HepG2 (cell line): ENCODE measurements around the gene DNM3. TPM values are rescaled to one million over a fixed set of nuclear protein-coding genes. Genes with fewer than 3 reads are reported as not detected.

Experiments
- ATAC-seq: fragments of 200-7000 bp; cut with Tn5 transposase; 3 replicates; pipeline ENCODE4 v1.9.1; 2020; ENCODE audit warnings: mild to moderate bottlenecking, moderate library complexity
- BruUV-seq: library from RNA; stranded (reverse); fragments of 400-500 nt; replicated peaks from 2 replicates; lab custom pipeline; 2021; lab: Mats Ljungman, UMichigan
- CTCF ChIA-PET: fragments of 300-600 bp; formaldehyde crosslinking; extraction: SDS; loops from one replicate; lab custom pipeline; 2021; ENCODE audit warnings: low total read pairs, inconsistent platforms, low intra/inter-chr PET ratio; lab: Yijun Ruan, JAX
- POLR2A ChIA-PET: fragments of 350-600 bp; sonication (Branson Sonifier 250); formaldehyde crosslinking; loops from one replicate; lab custom pipeline; 2020; ENCODE audit warnings: antibody characterized with exemption, inconsistent platforms; lab: Yijun Ruan, JAX
- DNase-seq: peaks from one replicate; pipeline ENCODE4 v3.0.0-alpha.2; 2015; ENCODE audit warnings: low spot score
- FAIRE-seq: peaks from 3 replicates; lab custom pipeline; 2011; peaks lifted over from hg19 to GRCh38; lab: Jason Lieb, UNC
- H2AFZ ChIP-seq: one replicate; pipeline ENCODE4 v1.6.1; 2011; ENCODE audit warnings: low read length, inconsistent platforms
- H3K27ac ChIP-seq: fragments of 300-600 bp; 3 replicates; pipeline ENCODE4 v1.8.0; 2011; ENCODE audit warnings: mixed run types, mild to moderate bottlenecking, mixed read lengths, low read length, inconsistent platforms; ENCODE audit not compliant: insufficient read depth; ENCODE audit errors: extremely low read length
- H3K27me3 ChIP-seq, 2 experiments: fragments of 200-600 bp in 1 of 2; 2 replicates in 1 of 2; 3 replicates in 1 of 2; pipeline versions ENCODE4 v1.6.0 to v1.8.0; 2011; ENCODE audit warnings: low read length in 2 of 2, mild to moderate bottlenecking in 2 of 2, moderate library complexity in 2 of 2, inconsistent platforms in 1 of 2; ENCODE audit not compliant: insufficient read depth in 2 of 2, control insufficient read depth in 1 of 2
- H3K36me3 ChIP-seq, 2 experiments: fragments of 200-600 bp in 1 of 2; replicated peaks in 1 of 2; 2 replicates in 1 of 2; 3 replicates in 1 of 2; pipeline versions ENCODE4 v1.5.1 to v1.8.0; 2011; ENCODE audit warnings: low read length in 2 of 2, inconsistent platforms in 1 of 2; ENCODE audit not compliant: insufficient read depth in 2 of 2, control insufficient read depth in 1 of 2
- H3K4me1 ChIP-seq: 2 replicates; pipeline ENCODE4 v1.5.1; 2012; ENCODE audit warnings: low read length, inconsistent platforms; ENCODE audit not compliant: insufficient read depth
- H3K4me2 ChIP-seq: 2 replicates; pipeline ENCODE4 v1.6.0; 2011; ENCODE audit warnings: low read depth, low read length, inconsistent platforms
- H3K4me3 ChIP-seq, 3 experiments: fragments of 200-600 bp in 1 of 3; sonication (generic), shearing (Covaris generic) in 1 of 3; replicated peaks in 1 of 3; 2 replicates each; pipeline ENCODE4 v1.5.1; 2011 to 2016; ENCODE audit warnings: low read length in 3 of 3, inconsistent platforms in 2 of 3, low read depth in 2 of 3, mild to moderate bottlenecking in 2 of 3, control low read depth in 1 of 3, mixed read lengths in 1 of 3; ENCODE audit not compliant: insufficient read depth in 1 of 3
- H3K79me2 ChIP-seq: one replicate; pipeline ENCODE4 v1.6.1; 2011; ENCODE audit warnings: low read length, inconsistent platforms; ENCODE audit not compliant: insufficient read depth
- H3K9ac ChIP-seq: 2 replicates; pipeline ENCODE4 v1.6.0; 2011; ENCODE audit warnings: mild to moderate bottlenecking, low read depth, low read length, inconsistent platforms; ENCODE audit not compliant: insufficient read depth
- H3K9me3 ChIP-seq: 2 replicates; pipeline ENCODE4 v1.5.1; 2012; ENCODE audit warnings: mild to moderate bottlenecking, low read length
- H4K20me1 ChIP-seq: 2 replicates; pipeline ENCODE4 v1.6.0; 2011; ENCODE audit warnings: inconsistent platforms, mild to moderate bottlenecking, low read length, moderate library complexity; ENCODE audit not compliant: insufficient read depth
- ATF4 ChIP-seq, 2 experiments: fragments of 450-650 bp in 1 of 2; sonication (generic) in 1 of 2; formaldehyde crosslinking; IDR thresholded peaks; 2 replicates each; pipeline versions ENCODE4 v1.5.0 to v1.8.0; 2020 to 2022; ENCODE audit warnings: mild to moderate bottlenecking in 1 of 2, missing genetic modification reagents in 1 of 2
- DZIP1 ChIP-seq: sonication (generic); formaldehyde crosslinking; IDR thresholded peaks from 2 replicates; pipeline ENCODE4 v1.5.0; 2020; ENCODE audit warnings: mild to moderate bottlenecking, missing genetic modification reagents
- HES4 ChIP-seq: sonication (generic); formaldehyde crosslinking; IDR thresholded peaks from 2 replicates; pipeline ENCODE4 v1.9.0; 2021; ENCODE audit warnings: mild to moderate bottlenecking, missing genetic modification reagents, borderline replicate concordance
- JUNB ChIP-seq: sonication (generic); formaldehyde crosslinking; IDR thresholded peaks from 2 replicates; pipeline ENCODE4 v1.8.0; 2022; ENCODE audit warnings: missing genetic modification reagents, mild to moderate bottlenecking, borderline replicate concordance
- ZBTB7A ChIP-seq: sonication (generic); formaldehyde crosslinking; IDR thresholded peaks from 2 replicates; pipeline ENCODE4 v1.8.0; 2022; ENCODE audit warnings: mild to moderate bottlenecking, missing genetic modification reagents
- ZNF33B ChIP-seq: sonication (generic); formaldehyde crosslinking; IDR thresholded peaks from 2 replicates; pipeline ENCODE4 v1.5.1; 2020; ENCODE audit warnings: mild to moderate bottlenecking, missing genetic modification reagents
- ZNF703 ChIP-seq: sonication (generic); formaldehyde crosslinking; IDR thresholded peaks from 2 replicates; pipeline ENCODE4 v1.5.1; 2020; ENCODE audit warnings: missing genetic modification reagents, mild to moderate bottlenecking, moderate library complexity, borderline replicate concordance
- WGBS: methylation state at CpG from one replicate; pipeline ENCODE4 v1.1.6; 2017; ENCODE audit warnings: low lambda C conversion rate; 5-methylcytosine and 5-hydroxymethylcytosine counted together
- in situ Hi-C: cut with HindIII; loops from 2 replicates; pipeline ENCODE4 v1.10.0; 2017; ENCODE audit warnings: low pct_unique_long_range_greater_than_20kb; ENCODE audit not compliant: extremely low pct_ligation_motif_present
- intact Hi-C: fragments of 100-400 bp; cut with micrococcal nuclease; formaldehyde crosslinking; loops from one replicate; pipeline ENCODE4 v1.10.0; 2022; ENCODE audit not compliant: unreplicated experiment
- polyA plus RNA-seq, 8 experiments: library from polyadenylated mRNA; depleted of rRNA in 3 of 8; stranded (reverse) in 7 of 8; unstranded in 1 of 8; fragments of >200 nt; fragmentation: Illumina TruSeq in 4 of 8; extraction: Trizol in 4 of 8; gene quantifications; 2 replicates each; pipeline versions ENCODE4 v1.2.1 to v1.2.3, GENCODE V29; 2011 to 2016; ENCODE audit warnings: low read depth in 4 of 8, missing spikeins in 1 of 8, mixed read lengths in 1 of 8; ENCODE audit not compliant: insufficient read depth in 1 of 8
- total RNA-seq, 5 experiments: library from RNA; depleted of rRNA; stranded (reverse); fragments of >200 nt; fragmentation: Illumina TruSeq; extraction: Trizol; gene quantifications; 2 replicates each; pipeline ENCODE4 v1.2.3, GENCODE V29; 2016; ENCODE audit warnings: low read depth in 1 of 5

DNM3 gene
- total and polyA plus RNA-seq, 2 of the 13 experiments (the other 11 are each of a cell fraction or from before 2014, with no cell fraction given): 0.05 TPM; not detected in 1

GRCh38 chr1:172380441-172381244 is 539.3 kb downstream of the DNM3 start:
- H3K9ac ChIP-seq: no peak overlapping the region

GRCh38 chr1:172381946-172382345 is 540.6 kb downstream of the DNM3 start:
- no peak for TF ChIP-seq ZBTB7A (CRISPR knock-in tag)
- no peak for TF ChIP-seq HES4 (CRISPR knock-in tag)
- no peak for TF ChIP-seq JUNB
- TF ChIP-seq DZIP1: no peak
- no peak for TF ChIP-seq ZNF703 (CRISPR knock-in tag)
- TF ChIP-seq, all 625 proteins: peak for 0
- no peak overlapping the region for H3K27ac ChIP-seq
- DNase-seq (no peak), FAIRE-seq (no peak), ATAC-seq (no peak)
- in situ Hi-C loops: no loop called here
- H3K36me3 ChIP-seq: no peaks in the 10 kb centered on the region
- no peak overlapping the region for H3K9ac ChIP-seq
- H2AFZ ChIP-seq: no peak overlapping the region
- H3K9me3 ChIP-seq: no peaks in the 10 kb centered on the region
- H3K4me3 ChIP-seq: no peak overlapping the region
- CTCF ChIA-PET: no interaction called here
- intact Hi-C loops: no loop called here
- H4K20me1 ChIP-seq: no peaks in the 10 kb centered on the region
- H3K79me2 ChIP-seq: no peaks in the 10 kb centered on the region
- WGBS: 11% methylated on average over 2 of the region's 2 CpGs
- no peak overlapping the region for H3K4me2 ChIP-seq
- H3K4me1 ChIP-seq: peaks cover 7% of the 10 kb centered on the region
- no peaks in the 10 kb centered on the region for H3K27me3 ChIP-seq
- POLR2A ChIA-PET: no interaction called here
- no TSS peak for BruUV-seq

More at GRCh38 chr1:172380441-172381244, 539.3 kb downstream of the DNM3 start:
- no peak for FAIRE-seq
- H3K27ac ChIP-seq: no peak overlapping the region
- H3K9me3 ChIP-seq: no peaks in the 10 kb centered on the region
- DNase-seq: no peak
- H3K4me2 ChIP-seq: no peak overlapping the region
- H3K36me3 ChIP-seq: no peaks in the 10 kb centered on the region
- ChIA-PET POLR2A (no interaction called here), CTCF (no interaction called here)
- TF ChIP-seq ZNF33B (no peak), ATF4 (CRISPR knock-in tag; IDR thresholded peaks at IDR 0.05) (no peak)
- in situ Hi-C loops (no loop called here), intact Hi-C loops (no loop called here)
- H2AFZ ChIP-seq: no peak overlapping the region
- no TSS peak for BruUV-seq
- no peak overlapping the region for H3K4me3 ChIP-seq
- no peak for ATAC-seq
- no peaks in the 10 kb centered on the region for H3K79me2 ChIP-seq
- 27% methylated on average over 6 of the region's 6 CpGs for WGBS
- no peaks in the 10 kb centered on the region for H3K4me1 ChIP-seq
- H3K27me3 ChIP-seq: no peaks in the 10 kb centered on the region
- H4K20me1 ChIP-seq: no peaks in the 10 kb centered on the region
